GM21786 (cell line): Measurements from ENCODE around the gene ERVK3-1.
"Not testable (repeated sequence)": the region's sequence is repeated elsewhere in the genome, so short reads cannot be mapped to it uniquely, and the experiment has no call there.

ENCODE experiments used
- ATAC-seq: cut with Tn5 transposase; IDR thresholded peaks from one replicate; pipeline ENCODE4 v1.9.1; 2021; ENCODE audit not compliant: unreplicated experiment

Gene ERVK3-1

DNA sequence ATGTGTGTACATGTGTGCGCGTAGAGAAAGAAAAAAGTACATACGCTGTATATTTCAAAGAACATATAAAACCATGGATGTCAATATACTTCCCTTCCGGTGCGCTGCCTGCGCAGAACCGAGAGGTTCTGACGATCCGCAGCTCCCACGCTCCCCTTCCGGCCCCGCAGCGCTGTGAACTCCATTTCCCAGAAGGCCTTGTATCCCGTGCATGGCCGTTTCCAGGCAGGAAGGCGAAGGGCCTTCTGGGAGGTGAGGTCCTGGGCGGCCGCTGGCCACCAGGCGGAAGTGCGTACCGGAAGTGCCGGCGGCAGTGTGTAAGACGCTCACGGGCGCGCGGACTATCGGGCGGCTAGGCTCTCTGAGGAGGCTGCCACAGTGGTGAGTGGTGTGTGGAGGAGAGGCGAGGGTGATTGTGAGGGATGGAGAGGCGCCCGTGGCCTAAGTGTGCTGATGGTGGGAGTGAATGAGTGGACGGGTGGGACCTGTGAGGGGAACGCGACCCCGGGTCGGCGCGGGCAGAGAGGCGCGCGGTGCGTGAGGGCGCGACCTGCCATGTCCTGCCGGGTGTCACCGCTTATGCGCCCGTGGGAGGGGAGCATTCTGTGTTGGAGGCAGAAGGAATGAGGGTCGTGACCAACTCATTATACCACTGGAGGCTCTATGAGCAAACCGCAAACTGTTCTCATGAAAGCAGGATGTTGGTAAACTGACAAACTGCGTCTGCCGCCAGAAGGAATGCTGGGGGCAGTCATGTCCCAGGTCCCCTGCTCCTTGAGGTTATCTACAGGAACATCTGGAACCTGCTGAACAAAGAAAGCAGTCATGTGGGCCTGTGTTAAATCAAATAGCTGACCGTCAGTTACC, at the start of gene ERVK3-1:
Gene ERVK3-1 (plus strand): TSS at position 313 of the 867 bp plus-strand sequence. CDS start 6,792 bp downstream, outside the sequence.
- peak; percentile 95 for ATAC-seq

- ATAC-seq = not testable (repeated sequence)
Measured at GRCh38 chr19:58258259-58258658, 46.9 kb upstream of the ERVK3-1 start.

DNA sequence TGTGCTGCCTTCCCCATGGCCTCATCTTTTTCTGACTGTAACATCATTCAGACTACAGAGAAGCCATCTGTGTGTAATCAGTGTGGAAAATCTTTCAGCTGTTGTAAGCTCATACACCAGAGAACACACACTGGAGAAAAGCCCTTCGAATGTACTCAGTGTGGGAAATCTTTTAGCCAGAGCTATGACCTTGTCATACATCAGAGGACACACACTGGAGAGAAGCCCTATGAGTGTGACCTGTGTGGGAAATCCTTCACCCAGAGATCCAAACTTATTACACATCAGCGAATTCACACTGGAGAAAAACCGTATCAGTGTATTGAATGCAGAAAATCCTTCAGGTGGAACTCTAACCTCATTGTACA, 43.6 kb upstream of the ERVK3-1 start:
- ATAC-seq = no peak

- ATAC-seq = no peak
Measured at GRCh38 chr19:58261968-58262921, 42.9 kb upstream of the ERVK3-1 start.

GRCh38 chr19:58262922-58263296, 42.3 kb upstream of the ERVK3-1 start:
- no peak for ATAC-seq

DNA sequence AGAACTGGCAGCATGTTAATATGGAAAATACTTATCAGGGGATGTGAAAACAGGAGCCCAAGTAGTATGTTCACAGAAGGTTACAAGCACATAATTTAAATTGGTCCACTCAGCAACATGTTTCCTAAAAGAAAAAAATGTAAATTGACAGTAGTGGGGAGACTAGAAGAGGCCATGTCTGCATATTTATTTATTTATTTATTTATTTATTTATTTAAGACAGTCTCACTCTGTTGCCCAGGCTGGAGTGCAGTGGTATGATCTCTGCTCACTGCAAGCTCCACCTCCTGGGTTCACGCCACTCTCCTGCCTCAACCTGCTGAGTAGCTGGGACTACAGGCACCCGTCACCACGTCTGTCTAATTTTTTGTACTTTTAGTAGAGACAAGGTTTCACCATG, 40.1 kb upstream of the ERVK3-1 start:
- no peak for ATAC-seq

GRCh38 chr19:58268344-58268743, 36.8 kb upstream of the ERVK3-1 start:
- ATAC-seq = no peak

DNA sequence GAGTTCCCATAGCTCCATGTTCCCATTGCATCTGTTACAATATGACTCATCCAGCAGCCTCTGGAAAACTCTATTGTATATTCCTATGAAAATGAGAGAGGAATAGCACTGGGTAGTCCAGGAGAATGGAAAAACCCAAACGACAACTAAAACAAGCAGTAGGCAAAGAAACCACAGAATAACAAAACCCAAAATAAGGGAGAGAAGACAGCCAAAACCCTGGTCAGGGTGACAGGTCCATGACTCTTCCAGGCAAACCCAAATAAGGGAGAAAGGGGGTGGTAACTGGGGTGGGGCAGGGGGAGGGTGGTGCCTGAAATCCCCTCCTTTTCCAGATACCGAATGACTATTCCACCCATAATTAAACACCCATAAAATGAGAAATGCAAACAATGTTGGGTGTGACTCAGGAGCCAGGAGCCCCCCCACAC, 30.4 kb upstream of the ERVK3-1 start:
- no peak for ATAC-seq

DNA sequence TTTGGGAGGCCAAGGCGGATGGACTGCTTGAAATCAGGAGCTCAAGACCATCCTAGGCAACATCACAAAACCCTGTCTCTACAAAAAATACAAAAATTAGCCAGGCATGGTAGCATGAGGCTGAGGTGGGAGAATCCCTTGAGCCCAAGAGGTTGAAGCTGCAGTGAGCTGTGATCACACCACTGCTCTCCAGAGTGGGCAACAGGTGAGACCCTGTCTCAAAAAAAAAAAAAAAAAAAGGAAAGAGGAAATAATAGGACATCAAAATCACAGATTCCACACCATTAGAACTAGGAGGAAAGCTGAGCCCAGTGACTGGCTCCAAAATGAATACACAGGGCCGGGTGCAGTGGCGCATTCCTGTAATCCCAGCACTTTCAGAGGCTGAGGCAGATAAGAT, 29.6 kb upstream of the ERVK3-1 start:
- ATAC-seq = no peak

DNA sequence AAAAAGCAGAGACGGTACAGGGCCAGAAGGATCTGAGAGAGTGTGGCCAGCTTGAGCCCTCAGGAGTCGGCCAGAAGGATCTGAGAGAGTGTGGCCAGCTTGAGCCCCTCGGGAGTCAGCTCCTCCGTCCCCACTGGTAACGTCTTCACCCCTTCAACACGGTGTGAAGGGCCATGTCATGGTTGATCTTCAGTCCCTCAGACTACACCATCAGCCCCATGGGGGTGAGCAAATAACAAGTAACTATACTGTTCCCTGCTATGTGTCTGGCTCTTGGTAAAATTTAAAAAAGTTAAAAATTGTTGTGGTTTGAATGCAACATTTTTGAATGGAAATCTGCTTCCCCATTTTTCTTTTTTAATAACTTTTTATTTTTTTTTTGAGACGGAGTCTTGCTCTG, 28.0 kb upstream of the ERVK3-1 start:
- no peak for ATAC-seq

- no peak for ATAC-seq
Measured at GRCh38 chr19:58277748-58278540, 27.2 kb upstream of the ERVK3-1 start.

DNA sequence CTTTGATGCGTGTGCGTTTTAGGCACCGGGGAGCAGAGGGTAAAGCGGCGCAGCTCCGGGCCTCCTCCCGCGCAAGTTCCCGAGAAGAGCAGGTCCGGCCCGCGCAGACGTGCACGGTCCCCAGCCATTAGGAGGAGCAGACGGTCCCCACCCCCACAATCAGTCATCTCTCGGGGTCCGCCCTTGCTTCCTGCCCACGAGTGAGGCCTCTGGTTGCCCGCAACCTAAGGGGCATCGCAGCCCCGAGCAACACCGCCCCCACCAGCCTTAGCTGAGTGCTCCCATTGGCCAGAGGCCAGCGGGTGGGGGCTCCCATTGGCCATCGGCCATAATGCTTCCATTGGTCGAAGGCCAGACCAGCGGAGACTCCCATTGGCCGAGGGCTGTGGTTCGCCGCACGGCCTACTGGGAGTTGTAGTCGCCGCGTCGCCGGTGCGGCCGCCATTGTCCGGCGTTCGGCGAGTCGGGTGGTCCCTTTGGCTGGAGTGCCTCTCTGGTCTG, 26.6 kb upstream of the ERVK3-1 start, which contains the start of gene ZNF8:
Gene ZNF8 (plus strand): TSS at position 415 of the 501 bp plus-strand sequence. CDS start 127 bp downstream, outside the sequence.
- peak; percentile 93 for ATAC-seq

GRCh38 chr19:58279042-58279924, 25.9 kb upstream of the ERVK3-1 start:
- peak; percentile 14 for ATAC-seq

DNA sequence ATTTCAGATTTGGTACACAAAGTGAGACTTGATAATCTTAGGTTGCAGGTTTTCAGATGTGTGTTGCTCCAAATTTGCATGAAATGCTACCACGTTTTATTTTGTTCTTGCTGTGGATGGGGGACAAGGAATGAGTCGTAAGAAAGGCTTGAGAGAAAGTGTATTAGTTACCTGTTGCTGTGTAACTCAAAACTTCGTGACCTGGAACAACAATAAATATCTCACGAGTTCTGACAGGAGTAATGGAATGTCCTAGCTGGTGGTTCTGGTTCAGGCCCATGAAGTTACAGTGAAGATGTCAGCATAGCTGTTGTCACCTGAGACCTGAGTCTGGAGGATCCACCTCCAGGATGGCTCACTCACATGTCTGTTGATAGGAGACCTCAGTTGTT, 25.3 kb upstream of the ERVK3-1 start:
- ATAC-seq = no peak

DNA sequence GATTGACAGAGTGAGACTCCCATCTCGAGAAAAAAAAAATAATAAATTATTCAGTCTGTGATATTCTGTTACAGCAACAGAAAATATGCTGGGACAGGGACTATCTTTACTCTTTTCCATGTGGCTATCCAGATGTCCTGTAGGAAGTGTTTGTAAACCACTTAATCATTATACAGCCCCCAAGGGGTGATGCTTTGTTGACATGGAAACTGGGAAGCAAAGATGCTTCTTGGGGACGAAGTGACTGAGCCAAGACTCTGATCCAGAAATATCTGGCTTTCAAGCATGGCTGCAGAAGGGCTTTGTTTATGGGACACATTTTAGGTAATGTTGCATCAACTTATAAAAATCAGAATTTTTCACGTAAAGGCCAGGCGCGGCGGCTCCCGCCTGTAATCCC, 21.0 kb upstream of the ERVK3-1 start:
- ATAC-seq = no peak

DNA sequence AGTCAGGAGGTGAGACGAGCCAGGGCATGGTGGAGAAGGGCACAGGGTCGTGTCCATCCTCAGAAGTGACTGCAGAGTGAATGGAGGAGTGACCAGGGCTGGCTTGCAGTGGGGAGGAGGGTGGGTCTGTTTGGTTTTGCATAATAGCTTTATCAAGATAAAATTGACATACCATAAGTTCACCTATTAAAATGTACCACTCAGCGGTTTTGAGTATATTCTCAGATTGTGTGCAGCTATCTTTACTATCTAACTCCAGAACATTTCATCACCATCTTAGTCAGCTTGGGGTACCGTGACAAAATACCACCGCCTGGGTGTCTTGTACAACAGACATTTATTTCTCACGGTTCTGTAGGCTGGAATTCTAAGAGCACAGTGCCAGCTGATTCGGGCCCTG, 13.2 kb upstream of the ERVK3-1 start:
- ATAC-seq = no peak

- no peak for ATAC-seq
Measured at GRCh38 chr19:58294743-58295374, 10.3 kb upstream of the ERVK3-1 start.

DNA sequence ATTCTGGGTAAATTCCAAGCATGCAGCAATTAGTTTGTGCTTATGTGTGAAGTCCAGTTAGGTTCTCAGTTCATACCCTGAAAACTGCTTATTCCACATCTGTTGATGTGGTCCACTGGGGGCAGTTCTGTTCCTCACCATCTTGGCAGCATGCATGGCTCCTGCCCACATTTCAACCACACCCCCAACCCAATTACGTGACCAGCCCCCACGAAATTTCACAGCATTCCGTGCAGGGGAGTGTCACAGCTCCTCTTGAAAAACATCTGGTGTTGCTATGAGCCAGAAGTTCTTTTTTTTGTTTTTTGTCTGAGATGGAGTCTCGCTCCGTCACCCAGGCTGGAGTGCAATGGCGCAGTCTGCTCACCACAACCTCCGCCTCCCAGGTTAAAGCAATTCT, 9.1 kb upstream of the ERVK3-1 start:
- ATAC-seq = no peak

- no peak for ATAC-seq
Measured at GRCh38 chr19:58300620-58301019, 4.6 kb upstream of the ERVK3-1 start.
